Endothelial cell of umbilical vein (primary cell): ENCODE results near the gene MYO18A.

Source experiments
- POLR2A ChIP-seq: IDR thresholded peaks from 2 replicates; pipeline ENCODE4 v1.6.1; 2012; ENCODE audit warnings: low read depth, mild to moderate bottlenecking, control low read depth, low read length
- TF ChIP-seq, protein P1 (sequence below), 2 donors: IDR thresholded peaks; 1 replicate in 1 of 2; 2 replicates in 1 of 2; pipeline ENCODE4 v1.5.1; 2011; ENCODE audit warnings: low read length in 2 of 2, mild to moderate bottlenecking in 2 of 2, moderate library complexity in 2 of 2, control low read depth in 1 of 2, inconsistent platforms in 1 of 2, low read depth in 1 of 2; ENCODE audit not compliant: insufficient read depth in 1 of 2; ENCODE audit errors: extremely low read depth in 1 of 2

- TF ChIP-seq, protein P1, sequence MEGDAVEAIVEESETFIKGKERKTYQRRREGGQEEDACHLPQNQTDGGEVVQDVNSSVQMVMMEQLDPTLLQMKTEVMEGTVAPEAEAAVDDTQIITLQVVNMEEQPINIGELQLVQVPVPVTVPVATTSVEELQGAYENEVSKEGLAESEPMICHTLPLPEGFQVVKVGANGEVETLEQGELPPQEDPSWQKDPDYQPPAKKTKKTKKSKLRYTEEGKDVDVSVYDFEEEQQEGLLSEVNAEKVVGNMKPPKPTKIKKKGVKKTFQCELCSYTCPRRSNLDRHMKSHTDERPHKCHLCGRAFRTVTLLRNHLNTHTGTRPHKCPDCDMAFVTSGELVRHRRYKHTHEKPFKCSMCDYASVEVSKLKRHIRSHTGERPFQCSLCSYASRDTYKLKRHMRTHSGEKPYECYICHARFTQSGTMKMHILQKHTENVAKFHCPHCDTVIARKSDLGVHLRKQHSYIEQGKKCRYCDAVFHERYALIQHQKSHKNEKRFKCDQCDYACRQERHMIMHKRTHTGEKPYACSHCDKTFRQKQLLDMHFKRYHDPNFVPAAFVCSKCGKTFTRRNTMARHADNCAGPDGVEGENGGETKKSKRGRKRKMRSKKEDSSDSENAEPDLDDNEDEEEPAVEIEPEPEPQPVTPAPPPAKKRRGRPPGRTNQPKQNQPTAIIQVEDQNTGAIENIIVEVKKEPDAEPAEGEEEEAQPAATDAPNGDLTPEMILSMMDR (IDR thresholded peaks at IDR 0.05; ENCODE audit: extremely low read depth in 1 of 2, insufficient read depth in 1 of 2, low read depth in 1 of 2, low read length in 2 of 2) = no peak
- no peak for TF ChIP-seq POLR2A
These were observed 20.8 kb downstream of the MYO18A start for GRCh38 chr17:29159306-29159860.
